Ishikawa (cell line): ENCODE data around the gene REV3L.

ENCODE experiments used
- CEBPB ChIP-seq: IDR thresholded peaks from 2 replicates; pipeline ENCODE4 v1.6.1; 2012
- CREB1 ChIP-seq: IDR thresholded peaks from 2 replicates; pipeline ENCODE4 v1.6.1; 2012; ENCODE audit warnings: low read depth
- EGR1 ChIP-seq: IDR thresholded peaks from 2 replicates; pipeline ENCODE4 v1.6.1; 2012
- EP300 ChIP-seq: IDR thresholded peaks from 2 replicates; pipeline ENCODE4 v1.6.1; 2012; ENCODE audit warnings: borderline replicate concordance
- FOXM1 ChIP-seq: IDR thresholded peaks from 2 replicates; pipeline ENCODE4 v1.6.1; 2012; ENCODE audit warnings: low read depth, borderline replicate concordance
- NFIC ChIP-seq: IDR thresholded peaks from 2 replicates; pipeline ENCODE4 v1.6.1; 2012
- RAD21 ChIP-seq: IDR thresholded peaks from 2 replicates; pipeline ENCODE4 v1.6.1; 2012; ENCODE audit warnings: low read depth
- TAF1 ChIP-seq: IDR thresholded peaks from 2 replicates; pipeline ENCODE4 v1.6.1; 2012; ENCODE audit warnings: low read depth, mild to moderate bottlenecking
- TCF12 ChIP-seq: IDR thresholded peaks from 2 replicates; pipeline ENCODE4 v1.6.1; 2012; ENCODE audit warnings: low read depth
- TEAD4 ChIP-seq: IDR thresholded peaks from 2 replicates; pipeline ENCODE4 v1.6.1; 2012
- YY1 ChIP-seq: IDR thresholded peaks from 2 replicates; pipeline ENCODE4 v1.6.1; 2012; ENCODE audit warnings: low read depth
- ZBTB7A ChIP-seq: IDR thresholded peaks from 2 replicates; pipeline ENCODE4 v1.6.1; 2012; ENCODE audit warnings: low read depth
- TF ChIP-seq, protein P1 (sequence below): IDR thresholded peaks from 2 replicates; pipeline ENCODE4 v1.6.1; 2012
- TF ChIP-seq, protein P2 (sequence below): IDR thresholded peaks from 2 replicates; pipeline ENCODE4 v1.6.1; 2012; ENCODE audit warnings: low read depth, mild to moderate bottlenecking
- TF ChIP-seq, protein P3 (sequence below): IDR thresholded peaks from 2 replicates; pipeline ENCODE4 v1.6.1; 2012

Gene REV3L

DNA sequence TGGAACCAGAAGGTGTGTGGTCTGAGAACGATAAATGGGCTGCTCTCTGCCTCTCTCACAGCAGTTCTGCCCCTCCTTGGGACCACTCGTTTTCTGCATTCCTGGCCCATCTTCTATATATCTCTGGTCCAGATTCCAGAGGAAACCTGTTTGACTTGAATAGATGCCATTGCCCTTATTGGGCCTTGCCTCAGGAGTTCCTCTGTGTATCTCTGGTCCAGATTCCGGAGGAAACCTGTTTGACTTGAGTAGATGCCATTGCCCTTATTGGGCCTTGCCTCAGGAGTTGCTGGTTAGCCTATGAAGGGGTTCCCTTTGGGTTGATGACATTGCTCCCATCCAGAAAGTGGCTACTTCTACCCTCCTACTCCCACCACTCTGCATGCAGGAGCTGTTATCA lies 206.3 kb downstream of the REV3L start:
- TF ChIP-seq, protein P1, sequence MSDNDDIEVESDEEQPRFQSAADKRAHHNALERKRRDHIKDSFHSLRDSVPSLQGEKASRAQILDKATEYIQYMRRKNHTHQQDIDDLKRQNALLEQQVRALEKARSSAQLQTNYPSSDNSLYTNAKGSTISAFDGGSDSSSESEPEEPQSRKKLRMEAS, result no peak
- TF ChIP-seq CEBPB, result no peak

DNA sequence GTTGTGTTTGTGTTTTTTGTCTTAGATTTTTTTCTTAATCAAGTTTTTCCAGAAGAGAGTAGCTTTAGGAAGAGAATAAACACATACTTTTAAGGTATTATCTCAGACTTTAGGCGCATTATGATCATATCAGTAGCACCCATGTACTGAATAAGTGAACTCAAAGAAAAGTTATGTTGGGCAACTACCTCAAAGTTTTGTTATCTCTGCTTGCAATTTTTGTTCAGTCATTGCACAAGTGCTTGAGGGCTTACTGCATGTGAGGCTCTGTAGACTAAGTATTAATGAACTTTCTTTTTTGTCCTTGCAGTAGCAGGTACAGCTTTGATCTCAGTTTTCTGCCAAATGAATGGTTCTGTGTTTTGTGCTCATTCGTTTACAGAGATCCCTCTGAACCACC lies 206.7 kb downstream of the REV3L start:
- TF ChIP-seq RAD21 (no peak), ZBTB7A (no peak), CEBPB (no peak), FOXM1 (no peak), TEAD4 (no peak), YY1 (no peak), TAF1 (no peak), CREB1 (no peak), EGR1 (no peak)
- TF ChIP-seq, protein P2, sequence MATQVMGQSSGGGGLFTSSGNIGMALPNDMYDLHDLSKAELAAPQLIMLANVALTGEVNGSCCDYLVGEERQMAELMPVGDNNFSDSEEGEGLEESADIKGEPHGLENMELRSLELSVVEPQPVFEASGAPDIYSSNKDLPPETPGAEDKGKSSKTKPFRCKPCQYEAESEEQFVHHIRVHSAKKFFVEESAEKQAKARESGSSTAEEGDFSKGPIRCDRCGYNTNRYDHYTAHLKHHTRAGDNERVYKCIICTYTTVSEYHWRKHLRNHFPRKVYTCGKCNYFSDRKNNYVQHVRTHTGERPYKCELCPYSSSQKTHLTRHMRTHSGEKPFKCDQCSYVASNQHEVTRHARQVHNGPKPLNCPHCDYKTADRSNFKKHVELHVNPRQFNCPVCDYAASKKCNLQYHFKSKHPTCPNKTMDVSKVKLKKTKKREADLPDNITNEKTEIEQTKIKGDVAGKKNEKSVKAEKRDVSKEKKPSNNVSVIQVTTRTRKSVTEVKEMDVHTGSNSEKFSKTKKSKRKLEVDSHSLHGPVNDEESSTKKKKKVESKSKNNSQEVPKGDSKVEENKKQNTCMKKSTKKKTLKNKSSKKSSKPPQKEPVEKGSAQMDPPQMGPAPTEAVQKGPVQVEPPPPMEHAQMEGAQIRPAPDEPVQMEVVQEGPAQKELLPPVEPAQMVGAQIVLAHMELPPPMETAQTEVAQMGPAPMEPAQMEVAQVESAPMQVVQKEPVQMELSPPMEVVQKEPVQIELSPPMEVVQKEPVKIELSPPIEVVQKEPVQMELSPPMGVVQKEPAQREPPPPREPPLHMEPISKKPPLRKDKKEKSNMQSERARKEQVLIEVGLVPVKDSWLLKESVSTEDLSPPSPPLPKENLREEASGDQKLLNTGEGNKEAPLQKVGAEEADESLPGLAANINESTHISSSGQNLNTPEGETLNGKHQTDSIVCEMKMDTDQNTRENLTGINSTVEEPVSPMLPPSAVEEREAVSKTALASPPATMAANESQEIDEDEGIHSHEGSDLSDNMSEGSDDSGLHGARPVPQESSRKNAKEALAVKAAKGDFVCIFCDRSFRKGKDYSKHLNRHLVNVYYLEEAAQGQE, result no peak
- TF ChIP-seq, protein P1, result no peak
- TF ChIP-seq, protein P3, sequence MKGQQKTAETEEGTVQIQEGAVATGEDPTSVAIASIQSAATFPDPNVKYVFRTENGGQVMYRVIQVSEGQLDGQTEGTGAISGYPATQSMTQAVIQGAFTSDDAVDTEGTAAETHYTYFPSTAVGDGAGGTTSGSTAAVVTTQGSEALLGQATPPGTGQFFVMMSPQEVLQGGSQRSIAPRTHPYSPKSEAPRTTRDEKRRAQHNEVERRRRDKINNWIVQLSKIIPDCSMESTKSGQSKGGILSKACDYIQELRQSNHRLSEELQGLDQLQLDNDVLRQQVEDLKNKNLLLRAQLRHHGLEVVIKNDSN, result no peak

DNA sequence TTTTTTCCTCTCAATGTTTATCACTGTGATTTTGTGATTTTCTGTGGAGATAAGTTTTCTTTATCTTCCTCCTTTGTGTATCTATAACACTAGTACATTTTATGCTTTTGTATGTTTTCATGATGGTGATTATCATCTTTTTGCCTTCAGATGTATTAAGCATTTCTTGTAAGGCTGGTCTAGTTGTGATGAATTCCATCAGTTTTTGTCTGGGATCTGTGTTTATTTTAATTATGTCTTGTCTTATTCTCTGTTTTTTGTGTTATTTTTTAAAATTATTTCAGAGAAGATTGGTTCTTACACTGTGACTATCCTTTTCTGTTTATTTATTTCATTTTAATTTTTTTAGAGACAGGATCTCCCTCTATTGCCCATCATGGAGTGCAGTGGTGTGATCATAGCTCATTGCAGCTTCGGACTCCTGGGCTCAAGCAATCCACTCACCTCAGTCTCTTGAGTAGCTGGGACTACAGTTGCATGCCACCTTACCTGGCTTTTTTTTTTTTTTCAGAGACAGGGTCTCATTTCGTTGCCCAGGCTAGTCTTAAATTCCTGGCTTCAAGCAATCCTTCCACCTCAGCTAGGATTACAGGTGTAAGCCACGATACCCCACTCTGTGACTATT lies 208.3 kb downstream of the REV3L start:
- no peak for TF ChIP-seq EGR1
- TF ChIP-seq RAD21, result no peak
- no peak for TF ChIP-seq EP300
- TF ChIP-seq TCF12, result no peak
- no peak for TF ChIP-seq NFIC
- TF ChIP-seq, protein P1, result no peak
- no peak for TF ChIP-seq YY1
- no peak for TF ChIP-seq TEAD4
- TF ChIP-seq, protein P3, result no peak
- TF ChIP-seq CEBPB, result no peak
- no peak for TF ChIP-seq CREB1
- no peak for TF ChIP-seq FOXM1
- TF ChIP-seq, protein P2, result no peak
- TF ChIP-seq ZBTB7A, result no peak
- no peak for TF ChIP-seq TAF1

DNA sequence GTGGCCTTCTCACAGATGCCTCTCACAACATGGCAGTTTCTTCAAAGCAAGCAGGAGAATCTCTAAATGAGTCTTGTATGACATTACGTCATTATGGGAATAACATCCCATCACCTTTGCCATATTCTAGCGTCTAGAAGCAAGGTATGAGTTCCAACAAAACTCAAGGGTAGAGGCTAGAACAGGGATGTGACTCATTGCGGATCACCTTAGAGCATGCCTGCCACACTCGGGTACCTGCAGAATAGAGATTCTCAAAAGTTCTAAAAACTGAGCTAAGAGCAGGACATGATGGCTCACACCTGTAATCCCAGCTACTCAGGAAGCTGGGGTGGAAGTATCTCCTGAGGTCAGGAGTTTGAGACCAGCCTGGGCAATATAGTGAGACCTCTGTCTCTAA lies 212.9 kb downstream of the REV3L start:
- TF ChIP-seq TAF1 (no peak), EGR1 (no peak), FOXM1 (no peak), EP300 (no peak), TCF12 (no peak), CEBPB (no peak), ZBTB7A (no peak), RAD21 (no peak), YY1 (no peak), CREB1 (no peak), TEAD4 (no peak), NFIC (no peak)
- TF ChIP-seq, protein P3, result no peak
- TF ChIP-seq, protein P2, result no peak
- TF ChIP-seq, protein P1, result no peak
